Esophagus squamous epithelium (tissue), 5 donors: ENCODE measurements around the gene PITRM1. TPM values are rescaled to one million over a fixed set of nuclear protein-coding genes. Genes with fewer than 3 reads are reported as not detected.

ENCODE experiments used
- DNase-seq: peaks from one replicate; lab custom pipeline; 2025; lab: John Stamatoyannopoulos, UW
- H3K27ac ChIP-seq, 4 donors: fragments of 200-600 bp; sonication (generic); one replicate each; pipeline ENCODE4 v1.5.1; 2016 to 2019; ENCODE audit warnings: mild to moderate bottlenecking in 1 of 4
- H3K27me3 ChIP-seq, 4 donors: fragments of 200-600 bp; sonication (generic); 1 replicate in 3 of 4; 2 replicates in 1 of 4; pipeline versions ENCODE4 v1.5.1 to v1.6.0; 2017 to 2021; ENCODE audit warnings: antibody characterized with exemption in 1 of 4
- H3K36me3 ChIP-seq, 3 donors: fragments of 200-600 bp; sonication (generic); one replicate each; pipeline ENCODE4 v1.5.1; 2016 to 2019
- H3K4me1 ChIP-seq, 3 donors: fragments of 200-600 bp; sonication (generic); one replicate each; pipeline ENCODE4 v1.5.1; 2017 to 2019
- H3K4me3 ChIP-seq, 4 donors: fragments of 200-600 bp; sonication (generic); 1 replicate in 3 of 4; 2 replicates in 1 of 4; pipeline ENCODE4 v1.5.1; 2016 to 2019; ENCODE audit warnings: mild to moderate bottlenecking in 2 of 4, moderate library complexity in 1 of 4
- H3K9me3 ChIP-seq, 3 donors: fragments of 200-600 bp; sonication (generic); one replicate each; pipeline ENCODE4 v1.5.1; 2016 to 2019
- POLR2A ChIP-seq, 4 donors: fragments of 450-650 bp; IDR thresholded peaks; one replicate each; pipeline ENCODE4 v1.6.1; 2017; ENCODE audit warnings: antibody characterized with exemption in 4 of 4, mild to moderate bottlenecking in 4 of 4, moderate library complexity in 3 of 4
- WGBS, 2 donors: methylation state at CpG; one replicate each; pipeline ENCODE4 v1.1.5; 2018; 5-methylcytosine and 5-hydroxymethylcytosine counted together
- intact Hi-C: fragments of 100-400 bp; cut with DNase I; formaldehyde crosslinking; loops from one replicate; pipeline ENCODE4 v1.15.0; 2022
- total RNA-seq, 4 donors: library from RNA; depleted of rRNA; stranded (reverse); fragments of >200 nt; gene quantifications; one replicate each; pipeline ENCODE4 v1.1.0, GENCODE V29; 2016
- TF ChIP-seq, protein P1 (sequence below), 6 experiments: fragments of 450-650 bp in 4 of 6; fragments of 200-600 bp in 2 of 6; sonication (generic) in 2 of 6; IDR thresholded peaks; one replicate each; pipeline ENCODE4 v1.5.1; 2016 to 2019; ENCODE audit warnings: antibody characterized with exemption in 6 of 6, mild to moderate bottlenecking in 4 of 6, moderate library complexity in 4 of 6
- donor health status: DM: yes; HTN: yes; CAD: no.

Gene PITRM1
- total RNA-seq, 4 donors from 2014 or later: 59.2 to 72.5 (median 65.9) TPM

- Histone ChIP-seq H3K4me3 (no peak overlapping the region), H3K36me3 (no peaks in the 10 kb centered on the region), H3K9me3 (no peaks in the 10 kb centered on the region), H3K27me3 (peaks cover 0 to 4% (median 0%) of the 10 kb centered on the region in 4 donors), H3K4me1 (no peaks in the 10 kb centered on the region), H3K27ac (no peak overlapping the region)
- TF ChIP-seq, protein P1, sequence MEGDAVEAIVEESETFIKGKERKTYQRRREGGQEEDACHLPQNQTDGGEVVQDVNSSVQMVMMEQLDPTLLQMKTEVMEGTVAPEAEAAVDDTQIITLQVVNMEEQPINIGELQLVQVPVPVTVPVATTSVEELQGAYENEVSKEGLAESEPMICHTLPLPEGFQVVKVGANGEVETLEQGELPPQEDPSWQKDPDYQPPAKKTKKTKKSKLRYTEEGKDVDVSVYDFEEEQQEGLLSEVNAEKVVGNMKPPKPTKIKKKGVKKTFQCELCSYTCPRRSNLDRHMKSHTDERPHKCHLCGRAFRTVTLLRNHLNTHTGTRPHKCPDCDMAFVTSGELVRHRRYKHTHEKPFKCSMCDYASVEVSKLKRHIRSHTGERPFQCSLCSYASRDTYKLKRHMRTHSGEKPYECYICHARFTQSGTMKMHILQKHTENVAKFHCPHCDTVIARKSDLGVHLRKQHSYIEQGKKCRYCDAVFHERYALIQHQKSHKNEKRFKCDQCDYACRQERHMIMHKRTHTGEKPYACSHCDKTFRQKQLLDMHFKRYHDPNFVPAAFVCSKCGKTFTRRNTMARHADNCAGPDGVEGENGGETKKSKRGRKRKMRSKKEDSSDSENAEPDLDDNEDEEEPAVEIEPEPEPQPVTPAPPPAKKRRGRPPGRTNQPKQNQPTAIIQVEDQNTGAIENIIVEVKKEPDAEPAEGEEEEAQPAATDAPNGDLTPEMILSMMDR (IDR thresholded peaks at IDR 0.05): no peak
- 83 to 88% methylated on average over 6 of the region's 6 CpGs for WGBS, 2 donors
- DNase-seq: no peak
- intact Hi-C loops: no loop called here
Measured at GRCh38 chr10:3186368-3186767, 13.8 kb upstream of the PITRM1 start.

DNA sequence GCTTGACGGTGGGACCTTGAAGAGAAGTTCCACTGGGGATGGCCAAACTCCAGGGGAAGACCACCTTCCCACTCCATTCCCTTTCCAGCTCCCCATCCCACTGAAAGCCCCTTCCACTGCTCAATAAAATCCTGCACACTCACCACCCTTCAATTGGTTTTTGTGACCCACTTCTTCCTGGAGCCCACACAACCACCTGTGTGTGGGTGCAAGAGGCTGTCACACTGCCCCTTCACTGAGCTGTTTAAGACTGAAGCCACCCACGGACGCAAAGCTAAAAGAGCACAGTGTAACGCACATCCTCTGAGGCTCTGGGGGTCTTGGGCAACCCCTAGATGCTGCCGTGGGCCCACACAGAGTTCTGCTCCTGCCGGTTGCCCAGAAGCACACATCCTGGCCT, 12.8 kb upstream of the PITRM1 start:
- no peaks in the 10 kb centered on the region for H3K9me3 ChIP-seq
- H3K27me3 ChIP-seq: peaks cover 0 to 4% (median 0%) of the 10 kb centered on the region in 4 donors
- H3K36me3 ChIP-seq: no peaks in the 10 kb centered on the region
- DNase-seq: no peak
- no peak for TF ChIP-seq POLR2A (IDR thresholded peaks at IDR 0.05)
- TF ChIP-seq, protein P1 (IDR thresholded peaks at IDR 0.05): no peak
- no peaks in the 10 kb centered on the region for H3K4me1 ChIP-seq
- H3K4me3 ChIP-seq: no peak overlapping the region
- no peak overlapping the region for H3K27ac ChIP-seq
- intact Hi-C loops: no loop called here
- WGBS, 2 donors: 74 to 86% methylated on average over 2 to 6 of the region's 6 CpGs

DNA sequence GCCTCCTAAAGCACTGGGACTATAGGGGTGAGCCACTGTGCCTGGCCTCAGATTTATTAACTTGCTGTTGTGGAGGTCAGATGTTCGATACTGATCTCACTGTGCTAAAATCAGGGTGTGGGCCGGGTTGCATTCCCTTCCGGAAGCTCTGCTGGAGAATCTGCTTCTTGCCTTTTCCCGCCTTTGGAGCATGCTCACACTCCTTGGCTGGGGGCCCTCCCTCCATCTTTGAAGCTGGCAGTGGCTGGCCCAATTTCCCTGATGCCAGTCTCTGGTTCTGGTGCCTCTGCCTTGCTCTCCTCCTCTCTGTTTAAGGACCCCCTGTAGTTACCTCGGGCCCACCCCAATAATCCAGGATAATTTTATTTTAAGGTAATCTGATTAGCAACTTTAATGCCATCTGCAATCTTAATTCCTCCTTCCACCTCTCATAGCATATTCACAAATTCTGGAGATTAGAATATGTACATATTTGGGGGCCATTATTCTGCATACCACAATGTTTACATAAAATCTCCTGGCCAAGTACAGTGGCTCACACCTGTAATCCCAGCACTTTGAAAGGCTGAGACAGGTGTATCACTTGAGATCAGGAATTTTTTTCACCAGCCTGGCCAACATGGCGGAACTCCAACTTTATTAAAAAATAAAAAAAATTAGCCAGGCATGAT, 7.9 kb upstream of the PITRM1 start:
- Histone ChIP-seq H3K27me3 (peaks cover 0 to 4% (median 0%) of the 10 kb centered on the region in 4 donors), H3K27ac (no peak overlapping the region), H3K4me1 (no peaks in the 10 kb centered on the region), H3K4me3 (no peak overlapping the region), H3K36me3 (no peaks in the 10 kb centered on the region), H3K9me3 (no peaks in the 10 kb centered on the region)
- WGBS, 2 donors: 82 to 85% methylated on average over 6 of the region's 6 CpGs
- no peak for TF ChIP-seq POLR2A (IDR thresholded peaks at IDR 0.05)
- TF ChIP-seq, protein P1 (IDR thresholded peaks at IDR 0.05): no peak
- DNase-seq: no peak
- intact Hi-C loops: no loop called here

DNA sequence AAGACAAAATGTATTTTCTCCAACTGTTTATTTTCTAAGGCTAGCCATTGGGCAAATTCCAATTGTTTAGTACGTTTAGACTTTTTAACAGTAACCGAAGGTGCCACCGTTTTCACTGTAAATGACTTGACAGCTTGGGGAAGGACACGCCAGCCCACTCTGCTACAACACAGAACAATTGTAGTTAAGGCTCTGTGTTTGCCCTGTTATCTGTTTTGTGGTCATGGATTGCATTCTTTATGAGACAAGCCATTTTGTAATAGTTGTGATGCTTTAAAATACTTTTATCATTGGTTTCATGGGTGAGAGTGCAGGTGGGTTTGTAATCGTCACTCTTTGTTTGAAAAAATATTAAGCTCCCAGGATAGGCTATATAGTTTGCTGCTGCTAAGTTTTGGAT, 6.6 kb upstream of the PITRM1 start:
- H3K4me3 ChIP-seq: no peak overlapping the region
- H3K27me3 ChIP-seq: peaks cover 0 to 2% (median 0%) of the 10 kb centered on the region in 4 donors
- intact Hi-C loops: no loop called here
- no peak for DNase-seq
- H3K4me1 ChIP-seq: no peaks in the 10 kb centered on the region
- H3K36me3 ChIP-seq: no peaks in the 10 kb centered on the region
- H3K9me3 ChIP-seq: no peaks in the 10 kb centered on the region
- 72 to 85% methylated on average over 5 of the region's 5 CpGs for WGBS, 2 donors
- no peak overlapping the region for H3K27ac ChIP-seq
- TF ChIP-seq, protein P1 (IDR thresholded peaks at IDR 0.05): no peak
- TF ChIP-seq POLR2A (IDR thresholded peaks at IDR 0.05): no peak

DNA sequence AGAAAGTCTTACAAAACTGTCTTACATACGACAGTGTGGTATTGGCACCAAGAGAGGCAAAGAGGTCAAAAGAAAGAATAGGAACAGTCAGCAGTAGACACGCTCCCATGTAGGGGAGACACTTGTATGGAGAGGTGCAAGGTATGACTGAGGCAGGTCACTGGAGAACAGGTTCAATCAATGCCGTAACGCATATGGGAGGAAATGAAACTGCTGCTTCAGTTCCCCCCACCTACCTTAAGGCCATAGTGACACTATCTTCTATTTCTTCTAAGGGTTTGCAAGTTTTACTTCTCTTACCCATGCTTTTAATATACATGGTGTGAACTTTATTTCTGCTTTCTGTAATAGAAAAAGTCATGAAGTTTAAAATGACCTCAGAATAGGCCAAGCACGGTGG, 5.5 kb upstream of the PITRM1 start:
- TF ChIP-seq POLR2A (IDR thresholded peaks at IDR 0.05): no peak
- TF ChIP-seq, protein P1 (IDR thresholded peaks at IDR 0.05): no peak
- Histone ChIP-seq H3K27me3 (no peaks in the 10 kb centered on the region), H3K4me3 (no peak overlapping the region), H3K9me3 (no peaks in the 10 kb centered on the region), H3K27ac (no peak overlapping the region), H3K4me1 (peaks cover 0 to 10% (median 0%) of the 10 kb centered on the region in 3 donors), H3K36me3 (no peaks in the 10 kb centered on the region)
- no peak for DNase-seq
- 70 to 83% methylated on average over 4 to 5 of the region's 5 CpGs for WGBS, 2 donors
- intact Hi-C loops: no loop called here
